Brain microvascular endothelial cell (primary cell): Measurements from ENCODE around the gene CALML6.

ENCODE experiments used
- DNase-seq: peaks from one replicate; pipeline ENCODE4 v3.0.0-alpha.2; 2020
- H3K27ac ChIP-seq: fragments of 250-450 bp; sonication (Bioruptor Pico); 2 replicates; pipeline ENCODE4 v1.5.1; 2020; ENCODE audit warnings: mild to moderate bottlenecking, moderate library complexity
- H3K27me3 ChIP-seq: fragments of 250-450 bp; sonication (Bioruptor Pico); replicated peaks from 2 replicates; pipeline ENCODE4 v1.5.1; 2020; ENCODE audit warnings: mild to moderate bottlenecking
- H3K36me3 ChIP-seq: fragments of 250-450 bp; sonication (Bioruptor Pico); replicated peaks from 2 replicates; pipeline ENCODE4 v1.5.1; 2020; ENCODE audit warnings: mild to moderate bottlenecking
- H3K4me3 ChIP-seq: 2 replicates; pipeline ENCODE4 v1.5.1; 2011; ENCODE audit warnings: low read depth, mild to moderate bottlenecking, control low read depth, low read length, moderate library complexity
- CTCF ChIP-seq: IDR thresholded peaks from 2 replicates; pipeline ENCODE4 v1.5.1; 2011; ENCODE audit warnings: low read depth, mild to moderate bottlenecking, moderate library complexity, low read length, control low read depth, inconsistent platforms; ENCODE audit errors: missing control alignments
- in situ Hi-C: cut with HindIII; loops from 2 replicates; pipeline ENCODE4 v1.10.0; 2017; ENCODE audit warnings: low sequenced_read_pairs, low pct_ligation_motif_present

The CALML6 gene

GRCh38 chr1:1925437-1926345, 10.6 kb downstream of the CALML6 start:
- in situ Hi-C loops, result no loop called here
- no peaks in the 10 kb centered on the region for H3K27me3 ChIP-seq
- no peak for DNase-seq
- no peak for TF ChIP-seq CTCF
- no peak overlapping the region for H3K27ac ChIP-seq
- no peak overlapping the region for H3K4me3 ChIP-seq
- no peaks in the 10 kb centered on the region for H3K36me3 ChIP-seq

- Histone ChIP-seq H3K27ac (no peak overlapping the region), H3K4me3 (no peak overlapping the region), H3K36me3 (no peaks in the 10 kb centered on the region), H3K27me3 (no peaks in the 10 kb centered on the region)
- no peak for TF ChIP-seq CTCF
- no peak for DNase-seq
- in situ Hi-C loops, result no loop called here
These were observed 11.3 kb downstream of the CALML6 start for GRCh38 chr1:1926346-1926811.

GRCh38 chr1:1926886-1927660, 12.0 kb downstream of the CALML6 start:
- H3K4me3 ChIP-seq, result no peak overlapping the region
- H3K36me3 ChIP-seq, result no peaks in the 10 kb centered on the region
- no peak for DNase-seq
- H3K27me3 ChIP-seq, result no peaks in the 10 kb centered on the region
- in situ Hi-C loops, result no loop called here
- TF ChIP-seq CTCF, result no peak
- H3K27ac ChIP-seq, result no peak overlapping the region

GRCh38 chr1:1927751-1928150, 12.7 kb downstream of the CALML6 start:
- no peak for TF ChIP-seq CTCF
- DNase-seq, result no peak
- in situ Hi-C loops, result no loop called here
- Histone ChIP-seq H3K36me3 (no peaks in the 10 kb centered on the region), H3K4me3 (no peak overlapping the region), H3K27ac (no peak overlapping the region), H3K27me3 (no peaks in the 10 kb centered on the region)

GRCh38 chr1:1928231-1929101, 13.4 kb downstream of the CALML6 start:
- Histone ChIP-seq H3K27ac (no peak overlapping the region), H3K36me3 (no peaks in the 10 kb centered on the region), H3K4me3 (no peak overlapping the region), H3K27me3 (no peaks in the 10 kb centered on the region)
- DNase-seq, result no peak
- in situ Hi-C loops, result no loop called here
- TF ChIP-seq CTCF, result no peak
